Measurements from ENCODE around the gene RSBN1L. TPM values are rescaled to one million over a fixed set of nuclear protein-coding genes. Genes with fewer than 3 reads are reported as not detected.

Gene RSBN1L
- total and polyA plus RNA-seq, 2 of the 8 experiments (the other 6 are each of a cell fraction or from before 2014, with no cell fraction given), result 4.1 to 22.1 TPM

GRCh38 chr7:77796960-77797359 is 100.7 kb downstream of the RSBN1L start:
- no peak overlapping the region for H3K4ac ChIP-seq (replicated peaks; ENCODE audit: insufficient read length, low read depth, low read length)
- H3K23ac ChIP-seq (ENCODE audit: insufficient read length), result no peak overlapping the region
- no peak overlapping the region for H3K14ac ChIP-seq (ENCODE audit: insufficient read length)
- CTCF ChIA-PET (ENCODE audit: partially characterized antibody), result interaction anchor here (0.9 kb wide), 1 partner anchor 146 kb away, joined by 3 read pairs; no protein-coding TSS in a partner anchor
- TF ChIP-seq RFX5 (IDR thresholded peaks at IDR 0.05; ENCODE audit: borderline replicate concordance, low read depth, low read length), result no peak
- peak; percentile 50; the same call in 1 of the 2 replicates for TF ChIP-seq CEBPB (IDR thresholded peaks at IDR 0.05; ENCODE audit: low read depth, low read length)
- peak overlapping the region; percentile 81 to 89 (median 84); a peak in 7 of 8 replicates for H3K4me3 ChIP-seq (ENCODE audit: extremely low read depth in 1 of 4, insufficient read depth in 2 of 4, low read depth in 3 of 4, low read length in 4 of 4)
- no peak overlapping the region for H2AK5ac ChIP-seq (ENCODE audit: low read depth, low read length)
- H4K91ac ChIP-seq (replicated peaks; ENCODE audit: insufficient read length, low read length), result no peak overlapping the region
- peaks cover 0 to 37% of the 10 kb centered on the region in 2 experiments; a peak in 2 of 4 replicates for H3K79me2 ChIP-seq (ENCODE audit: control insufficient read depth in 1 of 2, insufficient read depth in 2 of 2, low read length in 2 of 2)
- H3K4me1 ChIP-seq (replicated peaks in 1 of 4; ENCODE audit: control insufficient read depth in 3 of 4, insufficient read depth in 4 of 4, low read length in 3 of 4), result peaks cover 0 to 2% (median 2%) of the 10 kb centered on the region in 4 experiments; a peak in 3 of 7 replicates
- H2BK120ac ChIP-seq (replicated peaks; ENCODE audit: low read depth, low read length), result no peak overlapping the region
- no peak overlapping the region for H2BK12ac ChIP-seq (ENCODE audit: low read depth, low read length)
- H3K9me3 ChIP-seq (ENCODE audit: insufficient read depth in 2 of 2, low read depth in 1 of 2, low read length in 1 of 2), result no peaks in the 10 kb centered on the region
- H2BK20ac ChIP-seq (ENCODE audit: low read length), result no peak overlapping the region
- POLR2A ChIA-PET (ENCODE audit: partially characterized antibody), result interaction anchor here (1.2 kb wide), 1 partner anchor 10 kb away, joined by 3 read pairs; no protein-coding TSS in a partner anchor
- H2BK5ac ChIP-seq (ENCODE audit: low read depth, low read length), result no peak overlapping the region
- no peak overlapping the region for H2AFZ ChIP-seq (ENCODE audit: low read length)
- WGBS, 2 experiments (ENCODE audit: extremely low coverage in 1 of 2, insufficient coverage in 1 of 2, insufficient read length in 1 of 2, insufficient replicate concordance in 2 of 2, low coverage in 1 of 2, low lambda C conversion rate in 2 of 2, missing lambda C conversion rate in 1 of 2), result 78% methylated on average over 5 of the region's 5 CpGs; no CpG with 5 or more reads in 1 of the 2 experiments
- no peak overlapping the region for H4K8ac ChIP-seq (ENCODE audit: extremely low read depth, insufficient read depth, low read length)
- no peak overlapping the region for H4K5ac ChIP-seq (ENCODE audit: insufficient read length, low read depth, low read length)
- H3K36me3 ChIP-seq (ENCODE audit: control insufficient read depth in 2 of 4, insufficient read depth in 4 of 4, low read length in 3 of 4), result peaks cover 0 to 4% (median 0%) of the 10 kb centered on the region in 4 experiments; a peak in 1 of 8 replicates
- peaks cover 3% of the 10 kb centered on the region for H3K23me2 ChIP-seq (ENCODE audit: low read depth, low read length)
- peak overlapping the region; percentile 83 to 87 for H3K4me2 ChIP-seq (ENCODE audit: insufficient read depth in 1 of 2, low read depth in 2 of 2, low read length in 2 of 2)
- no peak overlapping the region for H3K27ac ChIP-seq (ENCODE audit: low read depth, low read length)
- no peaks in the 10 kb centered on the region for H3K27me3 ChIP-seq (replicated peaks in 1 of 4; ENCODE audit: control insufficient read depth in 3 of 4, extremely low read depth in 1 of 4, insufficient read depth in 3 of 4, low read length in 3 of 4)
- DNase-seq (ENCODE audit: low read depth in 1 of 2, low spot score in 2 of 2) (no peak), FAIRE-seq (no peak)
- H3K79me1 ChIP-seq (ENCODE audit: low read depth, low read length), result 0 out of 2 replicates have a peak, but pooled peaks cover 3% of the 10 kb centered on the region
- no peak overlapping the region for H2BK15ac ChIP-seq (ENCODE audit: low read length)
- H3K18ac ChIP-seq (ENCODE audit: extremely low read depth, low read length), result no peak overlapping the region
- peak overlapping the region in 1 of 4 experiments; percentile 53; a peak in 3 of 7 replicates for H3K9ac ChIP-seq (replicated peaks in 1 of 4; ENCODE audit: extremely low read depth in 1 of 4, low read depth in 3 of 4, low read length in 3 of 4)
- no peak overlapping the region for H3K56ac ChIP-seq (replicated peaks; ENCODE audit: insufficient read length, low read depth, low read length)
- H4K20me1 ChIP-seq (replicated peaks in 1 of 2; ENCODE audit: control insufficient read depth in 1 of 2, insufficient read depth in 2 of 2, low read length in 2 of 2), result peaks cover 0 to 2% of the 10 kb centered on the region in 2 experiments

All from H1 (cell line).